Measurements from ENCODE around the gene MMP25.
"Not testable (repeated sequence)": the region's sequence is repeated elsewhere in the genome, so short reads cannot be mapped to it uniquely, and the experiment has no call there.

The MMP25 gene

DNA sequence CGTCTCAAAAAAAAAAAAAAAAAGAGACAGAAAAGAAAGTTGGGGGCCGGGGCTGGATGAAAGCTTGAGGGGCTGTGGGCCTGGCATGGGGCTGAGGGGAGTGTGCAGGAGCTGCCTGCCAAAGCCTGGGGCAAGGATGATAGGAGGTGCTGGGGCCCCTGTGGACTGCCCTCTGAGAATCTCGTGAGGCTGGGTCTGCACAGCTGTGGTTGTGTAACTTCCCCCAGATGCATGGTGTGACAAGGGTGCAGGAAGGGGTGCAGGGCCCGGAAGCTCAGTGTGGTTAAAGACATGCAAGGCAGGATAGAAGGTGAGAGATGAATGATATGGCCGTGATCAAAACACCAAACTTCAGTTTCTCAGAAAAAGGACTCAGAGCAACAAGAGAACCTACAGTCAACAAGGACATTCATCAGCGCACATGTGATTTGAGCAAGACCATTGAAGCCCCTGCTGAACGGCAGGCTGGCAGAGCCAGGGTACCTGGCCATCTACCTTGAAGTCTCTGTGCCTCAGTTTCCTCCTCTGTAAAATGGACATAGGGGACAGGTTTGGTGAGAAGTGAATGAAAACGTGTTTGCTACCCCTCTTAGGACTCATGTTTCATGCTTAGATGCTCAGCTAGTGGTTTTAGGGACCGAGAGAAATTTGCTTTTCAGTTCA lies 28.6 kb downstream of the MMP25 start:
- no peak for DNase-seq

DNA sequence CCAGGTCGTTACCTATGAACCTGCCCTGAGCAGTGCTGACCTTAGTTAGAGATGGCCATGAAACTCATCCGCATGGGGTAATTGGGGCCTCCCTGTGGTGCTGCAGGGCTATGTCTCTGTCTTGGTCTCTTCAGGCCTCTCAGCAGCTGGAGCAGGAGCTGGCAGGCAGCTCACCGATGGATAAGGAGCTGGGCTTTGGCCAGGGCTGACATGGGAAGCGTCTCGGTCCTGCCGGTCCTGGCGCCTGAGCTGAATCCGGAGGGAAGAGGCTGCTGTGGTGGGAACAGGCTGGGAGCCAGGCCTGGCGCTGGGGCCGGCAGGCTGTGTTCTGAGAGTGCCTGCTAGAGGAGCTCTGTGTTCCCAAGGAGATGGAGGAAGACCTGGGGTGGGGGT lies 29.2 kb downstream of the MMP25 start:
- no peak for DNase-seq

DNA sequence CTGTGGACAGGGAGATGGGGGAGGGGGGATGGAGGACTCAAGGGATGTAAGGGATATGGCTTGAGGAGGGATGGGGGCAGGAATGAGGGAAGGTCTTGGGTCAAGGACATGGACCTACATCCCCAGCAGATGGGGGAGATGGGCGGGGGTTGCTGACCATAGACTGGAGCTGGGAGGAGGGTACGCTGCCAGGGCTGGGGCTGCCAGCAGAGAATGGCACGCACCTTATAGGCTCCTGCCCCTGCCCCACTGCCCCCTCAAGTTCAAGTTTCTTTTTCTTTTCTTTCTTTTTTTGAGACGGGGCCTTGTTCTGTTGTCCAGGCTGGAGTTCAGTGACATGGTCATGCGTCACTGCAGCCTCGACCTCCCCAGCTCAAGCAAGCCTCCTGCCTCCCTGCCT lies 29.6 kb downstream of the MMP25 start:
- DNase-seq, result not testable (repeated sequence)

DNA sequence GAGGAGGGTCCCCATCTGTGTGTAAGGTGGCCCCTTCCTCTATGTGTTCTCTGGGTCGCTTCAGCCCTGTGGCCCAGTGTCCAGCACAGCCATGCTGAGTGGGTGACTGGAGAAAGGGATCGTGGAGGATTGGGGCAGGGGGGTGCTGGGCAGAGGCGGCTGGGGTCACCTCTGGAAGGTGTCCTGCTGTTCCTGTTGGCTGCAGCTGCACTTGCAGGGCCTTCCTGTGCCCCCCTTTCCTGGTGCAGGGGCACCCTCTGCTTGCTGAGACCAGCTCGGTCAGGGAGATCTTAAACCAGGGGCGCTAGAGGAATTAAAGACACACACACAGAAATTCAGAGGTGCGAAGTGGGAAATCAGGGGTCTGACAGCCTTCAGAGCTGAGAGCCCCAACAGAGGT lies 30.2 kb downstream of the MMP25 start:
- no peak for DNase-seq

DNA sequence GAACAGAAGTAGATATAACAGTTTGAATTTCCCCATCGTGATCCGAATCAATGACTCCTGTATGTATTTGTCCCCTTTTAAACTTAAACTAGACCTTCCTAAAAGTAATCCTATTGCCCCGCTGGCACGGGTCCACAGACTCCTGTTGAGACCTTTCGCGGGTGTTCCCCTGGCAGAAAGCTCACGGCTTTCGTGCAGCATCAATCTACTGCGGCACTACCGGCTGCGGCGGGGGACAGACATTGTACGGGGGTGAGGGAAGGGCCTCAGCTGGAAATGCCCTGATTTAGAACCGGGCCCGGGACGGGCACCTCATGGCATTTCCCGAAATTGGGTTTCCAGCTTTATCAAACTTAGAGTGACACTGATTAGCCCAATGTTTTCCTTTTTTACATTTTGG lies 33.7 kb downstream of the MMP25 start:
- DNase-seq, result no peak

DNA sequence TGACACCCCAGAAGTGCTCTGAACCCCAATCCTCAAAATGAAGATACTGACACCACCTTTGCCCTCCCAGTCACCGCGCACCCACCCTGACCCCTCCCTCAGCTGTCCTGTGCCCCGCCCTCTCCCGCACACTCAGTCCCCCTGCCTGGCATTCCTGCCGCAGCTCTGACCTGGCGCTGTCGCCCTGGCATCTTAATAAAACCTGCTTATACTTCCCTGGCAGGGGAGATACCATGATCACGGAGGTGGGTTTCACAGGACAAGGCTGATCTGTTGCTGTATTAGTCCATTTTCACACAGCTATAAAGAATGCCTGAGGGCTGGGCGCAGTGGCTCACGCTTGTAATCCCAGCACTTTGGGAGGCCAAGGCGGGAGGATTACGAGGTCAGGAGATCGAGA lies 35.6 kb downstream of the MMP25 start:
- DNase-seq, result not testable (repeated sequence)

DNA sequence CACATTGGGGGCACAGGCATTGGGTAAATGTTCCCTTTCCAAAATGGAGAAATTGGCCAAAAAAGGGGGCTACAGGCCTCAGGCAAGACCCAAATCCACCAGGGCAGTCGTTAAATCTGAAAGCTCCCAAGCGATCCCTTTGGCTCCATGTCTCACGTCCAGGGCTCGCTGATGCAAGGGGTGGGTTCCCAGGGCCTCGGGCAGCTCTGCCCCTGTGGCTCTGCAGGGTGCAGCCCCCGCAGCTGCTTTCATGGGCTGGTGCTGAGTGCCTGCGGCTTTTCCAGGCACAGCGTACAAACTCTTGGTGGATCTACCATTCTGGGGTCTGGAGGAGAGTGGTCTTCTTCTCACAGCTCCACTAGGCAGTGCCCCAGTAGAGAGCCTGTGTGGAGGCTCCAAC lies 37.0 kb downstream of the MMP25 start:
- DNase-seq, result not testable (repeated sequence)

DNA sequence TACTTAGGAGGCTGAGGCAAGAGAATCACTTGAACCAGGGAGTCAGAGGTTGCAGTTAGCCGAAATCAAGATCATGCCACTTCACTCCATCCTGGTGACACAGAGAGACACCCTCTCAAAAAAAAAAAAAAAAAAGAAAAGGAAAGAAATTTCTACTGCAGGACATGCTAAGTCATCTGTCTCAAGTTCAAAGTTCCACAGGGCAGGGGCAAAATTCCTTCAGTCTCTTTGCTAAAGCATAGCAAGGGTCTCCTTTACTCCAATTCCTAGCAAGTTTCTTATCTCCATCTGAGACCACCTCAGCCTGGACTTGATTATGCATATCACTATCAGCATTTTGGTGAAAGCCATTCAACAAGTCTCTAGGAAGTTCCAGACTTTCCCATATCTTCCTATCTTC lies 38.1 kb downstream of the MMP25 start:
- no peak for DNase-seq

DNA sequence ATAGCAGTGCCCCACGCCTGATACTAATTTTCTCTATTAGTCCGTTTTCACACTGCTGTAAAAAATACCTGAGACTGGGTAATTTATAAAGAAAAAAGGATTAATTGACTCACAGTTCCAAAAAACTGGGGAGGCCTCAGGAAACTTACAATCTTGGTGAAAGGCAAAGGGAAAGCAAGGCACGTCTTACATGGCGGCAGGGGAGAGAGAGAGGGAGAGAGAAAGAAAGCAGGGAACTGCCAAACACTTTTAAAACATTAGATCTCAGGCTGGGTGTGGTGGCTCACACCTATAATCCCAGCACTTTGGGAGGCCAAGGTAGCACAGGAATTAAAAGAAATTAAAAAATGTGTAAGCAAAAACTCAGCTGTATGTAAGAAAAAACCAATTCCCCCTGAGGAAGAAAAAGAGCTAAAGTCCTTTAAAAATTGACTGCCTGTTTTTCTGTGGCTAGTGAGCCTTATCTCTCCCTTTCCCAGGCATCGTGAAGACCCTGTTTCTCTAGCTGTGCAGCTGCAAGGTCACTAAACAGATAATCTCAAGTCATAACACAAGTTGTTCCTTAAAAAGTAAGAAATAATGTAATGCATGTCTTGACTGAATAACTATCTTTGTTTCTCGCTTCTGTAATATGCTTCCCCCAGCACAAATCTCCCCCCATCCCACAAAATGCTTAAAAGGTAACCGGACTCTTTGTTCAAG lies 38.8 kb downstream of the MMP25 start:
- DNase-seq, result no peak

DNA sequence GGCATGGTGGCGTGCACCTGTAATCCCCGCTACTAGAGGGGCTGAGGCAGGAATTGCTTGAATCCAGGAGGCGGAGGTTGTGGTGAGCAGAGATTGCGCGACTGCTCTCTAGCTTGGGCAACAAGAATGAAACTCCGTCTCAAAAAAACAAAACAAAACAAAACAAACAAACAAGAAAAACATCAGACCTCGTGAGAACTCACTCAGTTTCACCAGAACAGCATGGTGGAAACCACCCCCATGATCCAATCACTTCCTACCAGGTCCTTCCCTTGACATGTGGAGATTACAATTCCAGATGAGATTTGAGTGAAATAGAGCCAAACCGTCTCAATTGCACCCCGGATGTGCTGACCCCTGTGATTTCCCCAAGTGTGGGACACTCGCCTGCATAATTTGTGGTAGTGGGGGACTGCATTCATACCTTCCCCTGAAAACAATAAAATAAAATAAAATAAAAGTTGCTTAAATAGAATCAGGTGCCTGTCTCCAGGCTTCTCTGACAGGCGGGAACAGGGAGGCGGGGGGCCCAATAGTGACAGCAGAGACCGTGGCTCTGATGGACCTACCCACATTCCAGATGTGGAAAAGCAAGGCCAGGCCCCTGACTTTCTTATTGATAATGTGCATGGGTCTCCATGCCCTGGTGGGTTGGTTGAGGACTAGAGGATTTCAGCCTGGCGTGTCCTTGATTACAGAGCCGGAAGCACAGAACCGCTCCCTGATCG lies 39.7 kb downstream of the MMP25 start:
- DNase-seq, result no peak

DNA sequence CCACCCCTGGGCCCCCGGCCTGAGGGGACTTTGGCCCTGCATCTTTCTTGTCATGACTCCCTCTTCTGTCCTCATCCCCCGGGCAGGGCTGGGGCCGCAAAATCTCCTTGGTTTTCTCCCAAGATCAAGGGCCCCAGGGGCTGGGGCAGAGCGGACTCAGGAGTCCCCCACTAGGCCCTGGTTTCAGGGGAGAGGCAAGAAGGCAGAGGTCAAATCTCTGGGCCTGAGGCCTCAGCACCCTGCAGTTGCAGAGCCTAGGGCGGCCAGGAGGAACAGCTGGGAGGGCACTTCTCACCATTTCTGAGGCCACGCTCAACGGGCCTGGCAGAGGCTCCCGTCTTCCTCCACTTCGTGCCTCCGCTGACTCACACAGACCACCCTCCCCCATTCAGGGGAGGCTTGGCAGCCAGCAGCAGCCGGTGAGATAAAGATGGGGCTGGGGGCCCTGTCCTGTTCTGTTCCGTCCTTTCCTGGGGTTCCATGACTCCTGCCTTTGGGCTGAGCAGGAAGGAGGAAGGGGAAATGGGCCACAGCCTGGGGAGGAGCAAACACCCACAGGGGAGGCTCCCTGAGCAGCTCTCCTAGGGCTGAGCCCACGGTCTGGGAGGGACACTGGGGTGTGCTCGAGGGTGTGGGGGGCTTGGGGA lies 40.4 kb downstream of the MMP25 start:
- DNase-seq, result no peak

DNA sequence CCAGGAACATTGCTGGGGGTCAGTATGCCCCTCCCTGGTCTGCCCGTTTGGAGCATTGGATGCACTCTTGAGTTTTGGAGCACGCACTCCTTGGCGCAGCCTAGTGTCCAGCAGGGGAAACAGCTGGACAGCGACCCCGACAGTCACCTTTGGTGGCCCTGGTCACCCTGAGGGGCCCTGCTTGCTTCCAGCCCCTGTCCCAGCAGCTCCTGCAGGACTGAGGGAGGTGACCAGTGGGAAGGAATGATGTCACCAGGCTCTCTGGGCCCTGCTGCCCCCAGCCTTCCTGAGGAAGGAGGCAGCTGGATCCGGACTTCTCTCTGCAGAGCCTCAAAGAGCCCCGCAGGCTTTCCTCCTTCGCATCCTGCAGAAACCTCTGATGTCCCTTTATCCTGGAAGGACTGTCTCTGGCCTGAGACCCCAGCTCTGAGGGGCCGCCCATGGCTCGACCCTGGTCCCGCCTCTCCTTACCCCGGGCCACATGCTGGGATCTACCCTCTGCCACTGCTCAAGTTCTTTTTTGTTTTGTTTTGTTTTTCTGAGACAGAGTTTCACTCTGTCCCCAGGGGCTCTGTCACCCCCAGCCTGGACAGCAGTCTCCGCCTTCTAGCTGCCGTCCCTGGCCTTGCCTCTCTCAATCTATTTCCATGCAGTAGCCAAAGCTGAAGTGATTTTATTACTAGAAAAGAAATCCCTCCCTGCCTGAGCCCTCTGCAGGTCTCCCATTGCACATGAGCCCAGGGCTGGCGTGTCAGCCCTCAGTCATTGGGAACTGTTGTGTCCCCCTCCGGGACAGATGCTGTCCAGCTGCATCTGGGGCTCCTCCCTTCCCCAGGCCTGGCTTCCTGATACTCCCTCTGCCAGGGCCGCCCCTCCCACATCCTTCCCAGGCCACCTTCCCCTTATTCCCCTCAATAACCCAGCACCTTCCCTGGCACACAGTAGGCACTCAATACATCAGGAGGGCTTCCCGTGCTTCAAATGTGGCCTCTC lies 41.2 kb downstream of the MMP25 start:
- DNase-seq, result no peak

DNA sequence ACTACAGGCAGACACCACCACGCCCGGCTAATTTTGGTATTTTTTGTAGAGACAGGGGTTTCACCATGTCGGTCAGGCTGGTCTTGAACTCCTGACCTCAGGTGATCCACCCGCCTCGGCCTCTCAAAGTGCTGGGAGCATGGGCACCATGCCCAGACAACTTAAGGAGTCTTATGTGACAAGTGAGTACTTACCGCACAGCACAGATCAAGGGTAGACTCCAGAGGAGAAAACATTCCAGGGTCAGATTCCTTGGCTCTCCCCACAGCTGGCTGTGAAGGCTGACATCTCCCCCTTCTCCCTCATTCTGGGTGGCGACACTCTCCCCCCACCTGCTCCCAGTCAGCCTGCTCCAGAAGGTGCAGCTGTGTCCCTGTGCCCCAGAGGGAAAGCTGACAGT lies 42.1 kb downstream of the MMP25 start:
- no peak for DNase-seq

DNA sequence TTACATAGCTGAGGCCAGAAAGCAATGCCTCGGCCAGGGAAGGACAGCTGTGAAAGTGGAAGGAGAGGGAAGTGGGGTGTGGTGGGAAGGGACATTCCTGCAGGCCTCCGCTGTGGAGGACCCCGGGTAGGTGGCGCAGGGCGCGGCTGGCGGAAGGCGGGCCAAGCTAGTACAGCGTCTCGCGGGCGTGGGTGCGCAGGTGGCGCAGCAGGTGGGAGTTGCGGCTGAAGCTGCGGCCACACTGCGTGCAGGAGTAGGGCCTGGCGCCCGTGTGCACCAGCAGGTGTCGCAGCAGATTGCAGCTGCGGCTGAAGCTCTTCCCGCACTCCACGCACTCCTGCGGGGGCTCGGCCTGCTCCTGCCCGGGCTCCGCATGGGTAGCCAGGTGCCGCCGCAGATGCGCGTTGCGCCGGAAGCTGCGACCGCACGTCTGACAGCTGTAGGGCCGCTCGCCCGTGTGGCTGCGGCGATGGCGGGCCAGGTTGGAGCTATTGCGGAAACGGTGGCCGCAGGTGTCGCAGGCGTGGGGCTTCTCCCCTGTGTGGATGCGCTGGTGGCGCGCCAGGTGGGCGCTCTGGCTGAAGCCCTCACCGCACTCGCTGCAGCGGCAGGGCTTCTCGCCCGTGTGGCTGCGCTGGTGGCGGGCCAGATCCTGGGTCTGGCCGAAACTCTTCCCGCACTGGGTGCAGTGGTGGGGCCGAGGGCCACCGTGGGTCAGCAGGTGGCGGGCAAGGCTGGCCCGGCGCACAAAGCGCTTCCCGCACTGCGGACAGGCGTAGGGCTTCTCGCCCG lies 42.8 kb downstream of the MMP25 start:
- DNase-seq, result no peak

DNA sequence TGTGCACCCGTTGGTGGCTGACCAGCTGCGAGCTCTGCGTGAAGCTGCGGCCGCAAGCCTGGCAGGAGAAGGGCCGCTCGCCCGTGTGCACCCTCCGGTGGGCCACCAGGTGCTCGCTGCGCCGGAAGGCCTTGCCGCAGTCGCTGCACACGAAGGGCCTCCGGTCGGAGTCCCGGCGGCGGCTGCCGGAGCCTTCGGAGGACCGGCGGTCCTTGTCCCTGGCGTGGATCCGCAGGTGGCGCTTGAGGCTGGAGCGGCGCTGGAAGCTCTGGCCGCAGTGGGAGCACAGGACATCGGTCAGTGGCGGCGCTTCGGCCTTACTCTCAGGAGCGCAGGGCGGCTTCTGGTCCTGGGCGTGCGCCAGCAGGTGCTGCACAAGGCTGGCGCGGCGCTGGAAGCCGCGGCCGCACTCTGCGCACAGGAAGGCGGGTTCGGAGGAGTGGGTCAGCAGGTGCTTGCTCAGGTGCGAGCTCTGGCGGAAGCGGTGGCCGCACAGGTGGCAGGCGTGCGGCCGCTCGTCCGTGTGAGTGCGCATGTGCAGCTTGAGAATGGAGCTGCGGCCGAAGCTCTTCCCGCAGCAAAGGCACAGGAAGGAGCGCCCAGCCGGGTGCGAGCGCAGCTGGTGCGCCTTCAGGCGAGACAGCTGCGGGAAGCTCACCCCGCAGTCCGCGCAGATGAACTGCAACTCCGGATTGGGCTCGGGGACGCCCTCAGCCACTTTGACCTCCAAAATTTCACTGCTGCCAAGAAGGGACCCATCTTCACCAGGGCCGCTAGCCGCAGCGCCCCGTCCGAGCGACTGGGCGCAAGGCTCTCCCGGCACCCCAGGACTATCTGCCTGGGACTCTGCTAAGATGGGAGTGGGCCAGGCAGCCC lies 43.6 kb downstream of the MMP25 start:
- no peak for DNase-seq

DNA sequence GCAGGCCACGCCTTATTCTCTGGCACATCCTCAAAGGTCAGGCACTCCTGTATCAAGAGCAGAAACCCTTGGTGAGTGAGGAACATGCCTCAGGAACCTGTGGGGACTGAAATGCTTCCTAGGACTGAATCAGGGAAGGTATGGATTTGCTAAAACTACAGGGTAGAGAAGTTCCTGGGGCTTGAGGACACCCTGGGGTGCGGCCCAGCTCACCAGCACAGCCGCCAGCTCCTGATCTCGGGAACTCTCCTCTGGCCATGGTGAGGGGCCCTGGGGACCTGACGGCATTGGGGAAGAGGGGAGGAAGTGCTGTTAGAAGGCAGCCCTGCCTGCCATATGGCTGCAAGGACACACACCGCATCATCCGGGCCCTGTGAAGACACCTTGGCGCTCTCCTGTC lies 45.2 kb downstream of the MMP25 start:
- no peak for DNase-seq

DNA sequence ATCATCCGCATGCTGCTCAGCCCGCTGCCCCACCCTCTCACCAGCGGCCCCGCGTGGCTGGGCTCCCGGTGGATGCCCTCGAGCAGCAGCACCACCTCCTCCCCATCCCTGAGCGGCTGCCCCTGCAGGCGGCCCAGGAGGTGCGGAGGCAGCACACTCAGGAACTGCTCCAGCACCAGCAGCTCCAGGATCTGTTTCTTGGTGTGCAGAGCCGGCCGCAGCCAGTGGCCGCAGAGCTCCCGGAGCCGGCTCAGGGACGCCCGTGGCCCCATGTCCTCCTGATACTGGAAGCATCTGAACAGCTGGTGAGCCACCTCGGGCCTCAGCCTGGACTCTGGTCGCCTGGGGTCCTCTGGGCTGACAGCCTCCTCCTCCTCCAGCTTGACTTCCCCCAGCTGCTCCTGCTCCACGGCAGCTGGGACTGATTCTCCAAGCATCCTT lies 46.2 kb downstream of the MMP25 start:
- no peak for DNase-seq

DNA sequence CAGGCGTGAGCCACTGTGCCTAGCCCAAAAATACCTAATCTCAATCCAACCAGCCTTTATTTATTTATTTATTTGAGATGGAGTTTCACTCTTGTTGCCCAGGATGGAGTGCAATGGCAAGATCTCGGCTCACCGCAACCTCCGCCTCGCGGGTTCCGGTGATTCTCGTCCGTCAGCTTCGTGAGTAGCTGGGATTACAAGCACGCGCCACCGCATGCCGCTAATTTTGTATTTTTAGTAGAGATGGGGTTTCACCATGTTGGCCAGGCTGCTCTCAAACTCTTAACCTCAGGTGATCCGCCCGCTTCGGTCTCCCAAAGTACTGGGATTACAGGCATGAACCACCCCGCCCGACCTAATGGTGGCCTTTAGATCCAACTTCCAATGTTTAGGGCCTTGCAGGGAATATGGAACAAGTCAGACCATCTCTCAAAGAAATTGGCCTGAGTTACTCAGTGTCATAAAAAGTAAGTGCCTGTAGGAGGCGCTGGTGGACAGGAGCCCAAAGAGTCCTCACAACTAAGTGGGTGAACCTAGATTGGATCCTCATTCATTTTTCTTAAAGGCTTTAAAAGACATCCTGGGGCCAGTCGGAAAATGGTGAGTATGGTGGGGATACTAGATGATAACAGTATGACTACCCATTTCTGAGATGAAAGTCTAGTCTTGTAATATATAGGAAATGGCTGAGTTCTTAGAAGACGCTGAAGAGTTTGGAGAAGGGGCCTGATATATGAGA lies 48.1 kb downstream of the MMP25 start:
- DNase-seq, result no peak

DNA sequence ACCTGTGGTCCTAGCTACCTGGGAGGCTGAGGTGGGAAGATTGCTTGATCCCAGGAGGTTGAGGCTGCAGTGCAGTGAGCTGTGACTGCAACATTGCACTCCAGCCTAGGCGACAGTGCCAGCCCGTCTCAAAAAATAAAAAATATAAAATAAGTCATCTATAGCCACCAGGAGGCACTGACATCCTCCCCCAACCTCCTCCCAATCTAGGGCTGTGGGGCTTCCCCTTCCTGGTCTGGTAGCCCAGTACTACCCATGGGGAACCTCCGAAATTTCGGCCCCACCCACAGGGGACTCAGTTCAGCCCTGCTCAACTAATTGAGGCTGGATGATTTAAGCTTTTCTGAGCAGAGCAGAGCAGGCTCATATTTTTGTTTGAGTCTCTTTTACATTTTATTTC lies 49.5 kb downstream of the MMP25 start:
- no peak for DNase-seq

DNA sequence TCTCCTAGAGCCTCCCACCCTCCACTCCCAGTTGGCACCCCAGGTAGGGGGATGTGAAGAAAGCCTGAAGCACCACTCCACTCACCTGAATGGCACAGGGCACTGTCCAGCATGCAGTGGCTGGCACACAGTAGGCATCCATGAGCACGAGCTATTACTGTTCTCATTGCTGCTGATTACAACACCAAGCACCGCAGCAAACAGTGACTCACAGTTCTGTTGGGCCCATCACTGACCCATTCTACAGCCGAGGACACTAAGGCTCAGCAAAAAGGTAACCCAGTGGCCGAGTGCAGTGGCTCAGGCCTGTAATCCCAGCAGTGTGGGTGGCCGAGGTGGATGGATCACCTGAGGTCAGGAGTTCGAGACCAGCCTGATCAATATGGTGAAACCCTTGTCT lies 50.0 kb downstream of the MMP25 start:
- DNase-seq, result no peak
